Posterior vena cava (tissue), 2 donors: Measurements from ENCODE around the gene RAB6B. TPM values are rescaled to one million over a fixed set of nuclear protein-coding genes. Genes with fewer than 3 reads are reported as not detected.

Experiments
- DNase-seq: peaks from one replicate; pipeline ENCODE4 v3.0.0-alpha.2; 2020; ENCODE audit warnings: low spot score
- intact Hi-C, 2 donors: fragments of 100-400 bp; cut with DNase I; formaldehyde crosslinking; loops; one replicate each; pipeline versions ENCODE4 v1.14.1 to v1.14.2; 2022 to 2023
- long read RNA-seq, 2 donors: library from polyadenylated mRNA; unstranded; transcript quantifications; one replicate each; pipeline ENCODE4 v2.0.0, GENCODE V29; 2020 to 2021
- total RNA-seq, 2 donors: library from RNA; stranded (reverse); fragmentation: NEBNext Ultra II Directional; extraction: Animal tissue kit (Norgen Biotek cat#: 25700); gene quantifications; one replicate each; pipeline ENCODE4 v1.2.1, GENCODE V29; 2021
- donor health status: DM: yes; HTN: yes; CAD: no.
- donor health status: DM: yes; HTN: yes; CAD: no.

Gene RAB6B
- total RNA-seq: 1 to 10 TPM; 6.9 to 8.9 TPM
- long read RNA-seq, donor 1, partial matches to known transcripts: 0 of 2 reads
- long read RNA-seq, donor 1, other reads (novel, unspliced or antisense): 2 of 2 reads
- long read RNA-seq, donor 2, full-length matches to known transcripts: 1 of 3 reads
- long read RNA-seq, donor 2, partial matches to known transcripts: 0 of 3 reads
- long read RNA-seq, donor 2, other reads (novel, unspliced or antisense): 2 of 3 reads

DNA sequence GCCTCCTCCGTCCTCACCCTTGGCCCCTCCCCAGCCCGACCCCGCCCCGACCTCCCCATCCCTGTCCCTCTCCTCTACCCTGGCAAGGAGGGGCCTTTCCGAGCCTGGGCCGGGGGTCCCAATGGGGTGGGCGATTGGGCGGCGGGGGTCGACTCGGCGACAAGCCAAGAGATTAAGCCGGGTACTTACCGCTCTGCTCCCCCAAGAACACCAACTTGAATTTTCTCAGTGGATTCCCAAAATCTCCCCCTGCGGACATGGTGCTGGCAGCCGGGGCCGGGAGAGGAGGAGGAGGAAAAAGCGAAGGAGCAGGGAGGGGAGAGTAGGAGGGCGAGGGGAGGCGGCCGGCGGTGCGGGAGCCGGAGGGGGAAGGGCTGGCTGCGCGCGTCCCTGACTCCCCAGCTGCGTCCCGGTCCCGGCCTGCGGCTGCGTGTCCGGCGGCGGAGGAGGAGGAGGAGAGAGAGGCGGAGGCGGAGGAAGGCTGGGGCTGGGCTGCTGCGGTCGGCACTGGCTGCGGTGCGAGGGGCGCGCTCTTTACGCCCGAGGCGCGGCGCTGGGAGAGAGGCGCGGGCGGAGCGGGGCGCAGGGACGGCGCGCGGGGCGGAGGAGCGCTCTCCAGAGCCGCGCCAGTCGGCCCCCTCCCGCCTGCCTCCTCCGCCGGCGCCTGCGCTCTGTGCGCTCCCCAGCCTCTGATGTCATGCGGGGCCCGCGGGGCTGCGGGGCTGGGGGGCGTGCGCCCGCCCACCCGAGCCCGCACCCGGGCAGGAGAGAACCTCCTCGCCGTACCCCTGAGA, at the start of gene RAB6B:
Gene RAB6B, minus strand, starts transcription at position 675 of the 794 bp plus-strand sequence. Its CDS starts 416 bp downstream, at position 259.
- DNase-seq: peak; percentile 83
- intact Hi-C loops: no loop called here

GRCh38 chr3:133944641-133945380, 49.1 kb upstream of the RAB6B start:
- intact Hi-C loops: no loop called here
- peak; percentile 70 for DNase-seq

DNA sequence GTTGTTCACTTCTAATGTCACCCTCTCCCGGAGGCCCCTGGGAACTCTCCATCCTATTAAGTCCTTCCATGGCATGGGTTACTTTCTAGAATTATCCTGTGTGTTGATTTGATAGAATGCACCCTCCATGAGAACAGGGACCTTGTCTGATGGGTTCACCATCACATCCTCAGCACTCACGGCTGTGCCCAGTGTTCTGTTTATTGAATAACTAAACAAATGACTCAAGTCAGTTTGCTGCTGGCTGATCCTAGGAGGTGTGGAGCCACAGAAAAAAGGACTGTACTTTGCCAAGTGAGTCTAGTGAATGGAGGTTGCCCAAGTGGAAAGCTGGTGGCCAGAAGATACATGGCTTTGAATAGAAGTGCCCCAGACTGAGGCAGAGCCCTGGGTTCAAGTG, 48.5 kb upstream of the RAB6B start:
- DNase-seq: peak; percentile 50
- intact Hi-C loops: no loop called here

DNA sequence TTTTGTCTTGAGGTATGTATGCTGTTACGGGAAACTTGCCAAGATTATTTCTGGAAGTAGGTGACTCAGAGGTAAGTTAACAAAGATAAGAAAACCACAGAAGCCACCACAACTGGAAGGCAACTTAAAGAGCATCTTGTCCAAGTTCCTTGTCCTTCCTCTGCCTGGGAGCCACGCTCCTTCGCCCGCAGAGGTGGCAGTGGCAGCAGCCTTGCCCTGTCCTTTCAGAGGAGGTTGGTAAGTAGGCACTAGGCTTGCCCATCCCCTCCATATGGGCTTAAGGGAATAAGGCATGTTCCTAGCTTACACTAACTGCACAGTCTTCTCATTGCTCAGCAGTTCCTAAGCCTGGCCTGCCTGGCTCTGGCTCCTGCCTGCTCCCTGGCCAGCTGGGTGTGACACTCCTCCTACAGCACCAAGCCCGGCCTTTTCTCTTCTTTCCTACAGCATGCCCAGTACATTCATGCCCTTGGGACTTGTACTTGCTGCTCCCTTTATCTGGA, 48.0 kb upstream of the RAB6B start:
- peak; percentile 71 for DNase-seq
- intact Hi-C loops: no loop called here

GRCh38 chr3:133943031-133943535, 47.4 kb upstream of the RAB6B start:
- peak; percentile 46 for DNase-seq
- intact Hi-C loops: no loop called here

- no peak for DNase-seq
- intact Hi-C loops: no loop called here
Measured at GRCh38 chr3:133941415-133941821, 45.7 kb upstream of the RAB6B start.

DNA sequence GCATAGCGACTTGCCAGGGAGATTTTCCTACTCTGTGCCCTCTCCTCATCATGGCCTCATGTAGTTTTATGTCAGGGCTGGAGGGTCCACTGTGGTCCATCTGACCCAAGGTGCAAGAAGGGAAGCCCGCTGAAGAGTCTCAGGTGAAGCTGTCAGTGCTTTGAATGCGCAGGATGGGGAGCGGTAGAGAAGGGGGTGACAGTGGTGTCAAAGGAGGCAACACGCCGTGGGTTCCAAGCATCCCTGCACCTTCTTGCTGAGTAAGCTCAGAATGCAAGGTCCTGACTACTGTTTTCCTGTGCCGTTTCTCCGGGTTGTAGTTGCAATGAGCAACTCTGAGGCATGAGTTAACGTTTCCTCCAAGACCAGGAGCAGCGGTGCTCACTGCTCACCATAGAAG, 44.9 kb upstream of the RAB6B start:
- intact Hi-C loops: no loop called here
- DNase-seq: no peak

- intact Hi-C loops: no loop called here
- no peak for DNase-seq
Measured at GRCh38 chr3:133939463-133939835, 43.8 kb upstream of the RAB6B start.

- intact Hi-C loops: no loop called here
- DNase-seq: no peak
Measured at GRCh38 chr3:133938770-133939462, 43.2 kb upstream of the RAB6B start.

- intact Hi-C loops: no loop called here
- no peak for DNase-seq
Measured at GRCh38 chr3:133937756-133938601, 42.3 kb upstream of the RAB6B start.

DNA sequence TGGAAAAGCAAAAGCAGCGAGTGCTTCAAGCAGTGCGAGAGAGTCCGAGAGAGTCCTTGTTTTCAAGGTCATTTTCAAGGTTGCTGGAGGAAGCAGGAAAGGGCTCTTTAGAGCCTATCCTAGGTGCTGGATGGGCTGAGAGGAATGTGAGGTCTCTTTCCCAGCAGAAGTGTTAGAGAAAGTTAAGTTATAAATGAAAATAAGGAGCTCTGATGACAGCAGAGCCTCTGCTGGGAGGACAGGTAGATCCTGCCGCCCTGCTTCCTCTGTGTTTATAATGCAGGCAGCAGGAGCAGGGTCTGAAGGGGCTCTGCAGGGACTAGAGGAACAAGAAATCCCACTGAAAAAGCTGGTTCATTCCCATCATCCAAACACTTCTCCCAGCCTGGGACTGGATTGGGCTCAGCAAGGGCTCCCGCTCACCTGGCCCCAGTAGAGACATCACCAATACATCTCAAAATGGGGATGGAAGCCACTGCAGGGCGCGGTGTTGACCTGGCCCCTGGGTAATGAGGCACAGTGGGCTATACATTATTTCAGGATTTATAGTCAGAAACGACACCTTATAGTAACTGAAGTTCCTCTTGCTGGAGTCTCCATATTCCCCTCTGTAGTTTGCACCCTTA, 41.5 kb upstream of the RAB6B start:
- intact Hi-C loops: no loop called here
- no peak for DNase-seq

GRCh38 chr3:133935843-133936769, 40.4 kb upstream of the RAB6B start:
- peak; percentile 55 for DNase-seq

DNA sequence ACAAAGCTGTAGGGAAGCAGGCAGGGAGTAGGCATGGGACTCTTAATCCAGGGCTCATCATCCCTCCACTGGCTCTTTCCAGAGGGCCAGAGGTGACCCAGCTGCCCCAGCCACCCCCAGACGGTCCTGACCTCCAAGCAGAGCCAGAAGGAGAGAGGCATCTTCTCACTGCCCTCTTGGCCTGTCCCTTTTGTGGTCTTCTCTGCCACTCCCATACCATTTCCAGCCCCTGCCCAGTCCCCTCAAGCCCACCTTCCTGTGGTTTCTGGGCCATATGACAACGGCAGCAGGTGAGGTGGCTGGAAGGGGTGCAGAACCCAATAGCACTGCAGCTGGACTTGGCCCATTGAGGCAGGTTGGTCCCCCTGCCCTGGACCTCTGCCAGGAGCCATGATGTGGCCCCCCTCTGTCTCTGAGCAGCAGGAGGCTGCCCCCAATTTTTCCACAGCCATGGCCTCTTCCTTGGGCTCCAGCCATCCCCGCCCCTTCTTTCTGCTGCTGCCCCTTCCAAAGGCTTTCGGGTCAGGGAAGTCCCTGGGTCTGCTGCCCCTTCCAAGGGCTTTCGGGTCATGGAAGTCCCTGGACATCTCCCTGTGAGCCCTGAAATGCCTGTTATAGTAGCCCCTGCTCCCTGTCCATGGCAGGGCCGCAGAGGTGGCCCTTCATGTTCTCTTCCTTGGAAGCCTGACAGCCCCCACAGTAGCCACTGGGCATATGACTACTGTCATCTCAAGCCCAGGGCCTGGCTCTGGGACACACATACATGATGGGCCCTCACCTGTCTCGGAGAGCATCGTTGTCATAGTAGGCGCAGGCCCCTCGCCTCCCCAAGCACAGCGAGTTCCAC, 39.5 kb upstream of the RAB6B start:
- intact Hi-C loops: no loop called here

More at GRCh38 chr3:133935843-133936769, 40.4 kb upstream of the RAB6B start:
- intact Hi-C loops: no loop called here

GRCh38 chr3:133934073-133934970, 38.6 kb upstream of the RAB6B start:
- DNase-seq: peak; percentile 71
- intact Hi-C loops: no loop called here

More for the DNA sequence above, 39.5 kb upstream of the RAB6B start:
- no peak for DNase-seq
